Measurements from ENCODE around the gene DEDD2.

DEDD2 gene

GRCh38 chr19:42198676-42199439 lies 18.6 kb downstream of the DEDD2 start:
- DNase-seq: no peak

GRCh38 chr19:42197375-42197817 lies 20.1 kb downstream of the DEDD2 start:
- DNase-seq: no peak

GRCh38 chr19:42196011-42197001 lies 21.2 kb downstream of the DEDD2 start:
- no peak for DNase-seq

- DNase-seq: no peak
These were observed 23.8 kb downstream of the DEDD2 start for GRCh38 chr19:42193706-42194105.

- DNase-seq: no peak
These were observed 24.2 kb downstream of the DEDD2 start for GRCh38 chr19:42193294-42193693.

GRCh38 chr19:42191855-42192254 lies 25.6 kb downstream of the DEDD2 start:
- peak; percentile 41 for DNase-seq

- DNase-seq: no peak
These were observed 26.1 kb downstream of the DEDD2 start for GRCh38 chr19:42191330-42191729.

GRCh38 chr19:42189133-42189532 lies 28.3 kb downstream of the DEDD2 start:
- DNase-seq: no peak

- no peak for DNase-seq
These were observed 28.8 kb downstream of the DEDD2 start for GRCh38 chr19:42188665-42189064.

- peak; percentile 50 for DNase-seq
These were observed 32.2 kb downstream of the DEDD2 start for GRCh38 chr19:42185277-42185676.

- DNase-seq: peak; percentile 88
These were observed 33.0 kb downstream of the DEDD2 start for GRCh38 chr19:42184401-42184861.

- DNase-seq: peak; percentile 9
These were observed 38.4 kb downstream of the DEDD2 start for GRCh38 chr19:42178791-42179674.

GRCh38 chr19:42177686-42178019 lies 39.8 kb downstream of the DEDD2 start:
- DNase-seq: no peak

- peak; percentile 77 for DNase-seq
These were observed 40.3 kb downstream of the DEDD2 start for GRCh38 chr19:42176990-42177685.

GRCh38 chr19:42176649-42176989 lies 40.9 kb downstream of the DEDD2 start:
- no peak for DNase-seq

- peak; percentile 15 for DNase-seq
These were observed 41.4 kb downstream of the DEDD2 start for GRCh38 chr19:42175952-42176648.

GRCh38 chr19:42174958-42175734 lies 42.3 kb downstream of the DEDD2 start:
- DNase-seq: no peak

- DNase-seq: no peak
These were observed 43.3 kb downstream of the DEDD2 start for GRCh38 chr19:42174188-42174587.

- no peak for DNase-seq
These were observed 43.8 kb downstream of the DEDD2 start for GRCh38 chr19:42173695-42174094.

- no peak for DNase-seq
These were observed 45.2 kb downstream of the DEDD2 start for GRCh38 chr19:42172261-42172660.

Data from fibroblast of skin of scalp (primary cell).